Measurements from ENCODE around the gene OR51Q1.

DNA sequence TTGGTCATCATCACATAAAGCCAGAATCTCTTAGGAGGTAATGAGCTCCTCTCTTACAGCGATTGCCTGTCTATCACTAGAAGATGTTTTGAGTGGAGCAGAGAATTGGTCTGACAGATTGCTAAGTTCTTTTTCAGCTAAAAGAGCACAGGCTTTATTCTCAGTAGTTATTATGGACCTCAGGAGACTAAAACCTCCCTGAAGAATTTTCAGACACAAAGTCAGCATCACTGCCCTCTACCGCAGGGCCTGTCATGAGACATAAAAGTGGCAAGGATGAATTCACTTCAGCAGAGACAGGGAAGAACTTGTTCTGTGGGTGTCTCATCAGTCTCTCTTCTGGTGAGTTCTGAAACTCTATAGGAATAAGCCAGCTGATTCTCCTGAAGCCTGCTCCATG lies 27.1 kb downstream of the OR51Q1 start, which contains the start of gene OR51I2:
- TF ChIP-seq, protein P1, sequence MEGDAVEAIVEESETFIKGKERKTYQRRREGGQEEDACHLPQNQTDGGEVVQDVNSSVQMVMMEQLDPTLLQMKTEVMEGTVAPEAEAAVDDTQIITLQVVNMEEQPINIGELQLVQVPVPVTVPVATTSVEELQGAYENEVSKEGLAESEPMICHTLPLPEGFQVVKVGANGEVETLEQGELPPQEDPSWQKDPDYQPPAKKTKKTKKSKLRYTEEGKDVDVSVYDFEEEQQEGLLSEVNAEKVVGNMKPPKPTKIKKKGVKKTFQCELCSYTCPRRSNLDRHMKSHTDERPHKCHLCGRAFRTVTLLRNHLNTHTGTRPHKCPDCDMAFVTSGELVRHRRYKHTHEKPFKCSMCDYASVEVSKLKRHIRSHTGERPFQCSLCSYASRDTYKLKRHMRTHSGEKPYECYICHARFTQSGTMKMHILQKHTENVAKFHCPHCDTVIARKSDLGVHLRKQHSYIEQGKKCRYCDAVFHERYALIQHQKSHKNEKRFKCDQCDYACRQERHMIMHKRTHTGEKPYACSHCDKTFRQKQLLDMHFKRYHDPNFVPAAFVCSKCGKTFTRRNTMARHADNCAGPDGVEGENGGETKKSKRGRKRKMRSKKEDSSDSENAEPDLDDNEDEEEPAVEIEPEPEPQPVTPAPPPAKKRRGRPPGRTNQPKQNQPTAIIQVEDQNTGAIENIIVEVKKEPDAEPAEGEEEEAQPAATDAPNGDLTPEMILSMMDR (conservative IDR thresholded peaks at IDR 0.05 in 1 of 2, IDR thresholded peaks at IDR 0.05 in 1 of 2; ENCODE audit: low read depth in 1 of 2, low read length in 2 of 2), result no peak
- no peak for TF ChIP-seq EZH2 (IDR thresholded peaks at IDR 0.05; ENCODE audit: low read length, missing control alignments)
